Neural cell (in vitro differentiated cells): ENCODE data around the gene SDHB.

ENCODE experiments used
- CTCF ChIP-seq: fragments of 450-650 bp; IDR thresholded peaks from 2 replicates; pipeline ENCODE4 v1.5.1; 2014; ENCODE audit warnings: antibody characterized with exemption, mild to moderate bottlenecking, moderate library complexity; ENCODE audit not compliant: poor library complexity, severe bottlenecking
- EZH2 ChIP-seq: fragments of 200-600, 300-800 bp; shearing (Covaris generic), sonication (generic); IDR thresholded peaks from 2 replicates; pipeline ENCODE4 v1.6.1; 2014; ENCODE audit warnings: antibody characterized with exemption, low read length, borderline replicate concordance, mild to moderate bottlenecking; ENCODE audit not compliant: insufficient read depth, poor library complexity, severe bottlenecking
- POLR2AphosphoS5 ChIP-seq: IDR thresholded peaks from 2 replicates; pipeline ENCODE4 v1.6.1; 2012
- TAF1 ChIP-seq: IDR thresholded peaks from 2 replicates; pipeline ENCODE4 v1.6.1; 2012; ENCODE audit warnings: low read depth

GRCh38 chr1:17027403-17027802 lies 26.4 kb downstream of the SDHB start:
- TF ChIP-seq CTCF (no peak), EZH2 (no peak), TAF1 (no peak), POLR2AphosphoS5 (no peak)
